Caco-2 (cell line): ENCODE data around the gene TMCC1. TPM values are rescaled to one million over a fixed set of nuclear protein-coding genes. Genes with fewer than 3 reads are reported as not detected.

Experiments
- BruUV-seq: library from RNA; stranded (reverse); fragments of 400-500 nt; replicated peaks from 2 replicates; lab custom pipeline; 2021; lab: Mats Ljungman, UMichigan
- CTCF ChIA-PET: fragments of 300-600 bp; sonication (Branson Sonifier 250); formaldehyde crosslinking; loops from one replicate; lab custom pipeline; 2022; ENCODE audit warnings: antibody characterized with exemption; lab: Charles Lee
- POLR2A ChIA-PET: fragments of 300-600 bp; sonication (Branson Sonifier 250); formaldehyde crosslinking; loops from one replicate; lab custom pipeline; 2022; ENCODE audit warnings: antibody characterized with exemption; lab: Charles Lee
- DNase-seq, 2 experiments: peaks; one replicate each; pipeline versions ENCODE4 v3.0.0 to v3.0.0-alpha.2; 2020 to 2022
- H3K27me3 ChIP-seq: replicated peaks from 2 replicates; pipeline ENCODE4 v1.6.0; 2011; ENCODE audit warnings: low read length; ENCODE audit not compliant: control insufficient read depth, insufficient read depth
- H3K36me3 ChIP-seq: 2 replicates; pipeline ENCODE4 v1.5.1; 2011; ENCODE audit warnings: low read length; ENCODE audit not compliant: control insufficient read depth, insufficient read depth
- H3K4me1 ChIP-seq: fragments of 250-450 bp; sonication (Bioruptor Pico); 2 replicates; pipeline ENCODE4 v1.5.1; 2020; ENCODE audit warnings: mild to moderate bottlenecking
- H3K4me3 ChIP-seq: 2 replicates; pipeline ENCODE4 v1.5.1; 2011; ENCODE audit warnings: low read depth, mild to moderate bottlenecking, control low read depth, low read length
- H3K9me3 ChIP-seq: fragments of 250-450 bp; sonication (Bioruptor Pico); 2 replicates; pipeline ENCODE4 v1.5.1; 2020; ENCODE audit warnings: mild to moderate bottlenecking, moderate library complexity
- H3K27ac Mint-ChIP-seq: one replicate; pipeline ENCODE4 v1.8.0; 2022; ENCODE audit warnings: mixed read lengths; ENCODE audit not compliant: unreplicated experiment
- H3K27me3 Mint-ChIP-seq: one replicate; pipeline ENCODE4 v1.8.0; 2022; ENCODE audit warnings: mixed read lengths; ENCODE audit not compliant: insufficient read depth, unreplicated experiment
- H3K36me3 Mint-ChIP-seq: one replicate; pipeline ENCODE4 v1.8.0; 2022; ENCODE audit warnings: mild to moderate bottlenecking, mixed read lengths; ENCODE audit not compliant: insufficient read depth, unreplicated experiment
- H3K4me1 Mint-ChIP-seq: one replicate; pipeline ENCODE4 v1.8.0; 2022; ENCODE audit warnings: low read depth, mixed read lengths; ENCODE audit not compliant: unreplicated experiment
- H3K4me3 Mint-ChIP-seq: one replicate; pipeline ENCODE4 v1.8.0; 2022; ENCODE audit warnings: mild to moderate bottlenecking, moderate library complexity, mixed read lengths; ENCODE audit not compliant: unreplicated experiment
- H3K9me3 Mint-ChIP-seq: one replicate; pipeline ENCODE4 v1.8.0; 2022; ENCODE audit warnings: mixed read lengths; ENCODE audit not compliant: unreplicated experiment
- intact Hi-C: fragments of 100-400 bp; cut with micrococcal nuclease; formaldehyde crosslinking; loops from one replicate; pipeline ENCODE4 v1.10.0; 2022; ENCODE audit not compliant: unreplicated experiment
- total RNA-seq: library from RNA; stranded (reverse); gene quantifications from 2 replicates; pipeline ENCODE4 v1.2.3, GENCODE V29; 2022
- TF ChIP-seq, protein P1 (sequence below), 2 experiments: fragments of 200-600 bp in 1 of 2; IDR thresholded peaks; 1 replicate in 1 of 2; 2 replicates in 1 of 2; pipeline versions ENCODE4 v1.5.1 to v1.8.0; 2011 to 2022; ENCODE audit warnings: antibody characterized with exemption in 1 of 2, control low read depth in 1 of 2, inconsistent platforms in 1 of 2, low read depth in 1 of 2, low read length in 1 of 2, mild to moderate bottlenecking in 1 of 2, moderate library complexity in 1 of 2; ENCODE audit not compliant: insufficient read depth in 1 of 2, severe bottlenecking in 1 of 2, unreplicated experiment in 1 of 2

The TMCC1 gene
- total RNA-seq, 1 experiment from 2014 or later: 27.8 TPM

DNA sequence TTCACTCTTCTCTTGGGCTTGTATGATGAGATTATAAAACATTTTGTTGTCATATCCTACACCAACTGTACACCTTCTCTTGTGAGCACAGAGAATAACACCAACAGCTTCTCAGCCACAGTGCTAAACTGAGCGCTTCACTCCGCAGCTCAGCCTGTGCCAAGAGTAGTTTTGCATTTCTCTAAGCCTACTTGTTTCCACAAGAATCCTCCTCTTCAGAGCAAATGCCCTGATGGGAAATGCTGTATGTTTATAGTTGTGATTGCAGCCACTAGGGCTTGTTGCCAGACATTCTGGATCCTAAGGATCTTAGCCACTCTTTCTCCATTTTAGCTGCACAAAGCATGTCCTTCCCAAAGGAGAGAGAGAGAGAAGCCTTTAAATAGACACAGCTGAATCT lies 148.3 kb downstream of the TMCC1 start:
- no peaks in the 10 kb centered on the region for H3K9me3 Mint-ChIP-seq
- intact Hi-C loops: no loop called here
- no peaks in the 10 kb centered on the region for H3K27me3 Mint-ChIP-seq
- peaks cover 1% of the 10 kb centered on the region for H3K4me1 Mint-ChIP-seq
- TF ChIP-seq, protein P1, sequence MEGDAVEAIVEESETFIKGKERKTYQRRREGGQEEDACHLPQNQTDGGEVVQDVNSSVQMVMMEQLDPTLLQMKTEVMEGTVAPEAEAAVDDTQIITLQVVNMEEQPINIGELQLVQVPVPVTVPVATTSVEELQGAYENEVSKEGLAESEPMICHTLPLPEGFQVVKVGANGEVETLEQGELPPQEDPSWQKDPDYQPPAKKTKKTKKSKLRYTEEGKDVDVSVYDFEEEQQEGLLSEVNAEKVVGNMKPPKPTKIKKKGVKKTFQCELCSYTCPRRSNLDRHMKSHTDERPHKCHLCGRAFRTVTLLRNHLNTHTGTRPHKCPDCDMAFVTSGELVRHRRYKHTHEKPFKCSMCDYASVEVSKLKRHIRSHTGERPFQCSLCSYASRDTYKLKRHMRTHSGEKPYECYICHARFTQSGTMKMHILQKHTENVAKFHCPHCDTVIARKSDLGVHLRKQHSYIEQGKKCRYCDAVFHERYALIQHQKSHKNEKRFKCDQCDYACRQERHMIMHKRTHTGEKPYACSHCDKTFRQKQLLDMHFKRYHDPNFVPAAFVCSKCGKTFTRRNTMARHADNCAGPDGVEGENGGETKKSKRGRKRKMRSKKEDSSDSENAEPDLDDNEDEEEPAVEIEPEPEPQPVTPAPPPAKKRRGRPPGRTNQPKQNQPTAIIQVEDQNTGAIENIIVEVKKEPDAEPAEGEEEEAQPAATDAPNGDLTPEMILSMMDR (IDR thresholded peaks at IDR 0.05; ENCODE audit: insufficient read depth in 1 of 2, low read depth in 1 of 2, low read length in 1 of 2, severe bottlenecking in 1 of 2, unreplicated experiment in 1 of 2): no peak
- BruUV-seq: no TSS peak
- H3K4me1 ChIP-seq: peaks cover 3% of the 10 kb centered on the region; the same call in 1 of the 2 replicates
- H3K4me3 ChIP-seq: no peak overlapping the region
- ChIA-PET POLR2A (no interaction called here), CTCF (no interaction called here)
- H3K27ac Mint-ChIP-seq: no peak overlapping the region
- H3K36me3 ChIP-seq: no peaks in the 10 kb centered on the region
- H3K4me3 Mint-ChIP-seq: no peak overlapping the region
- no peak for DNase-seq
- no peaks in the 10 kb centered on the region for H3K9me3 ChIP-seq
- H3K27me3 ChIP-seq: no peaks in the 10 kb centered on the region
- H3K36me3 Mint-ChIP-seq: no peaks in the 10 kb centered on the region

DNA sequence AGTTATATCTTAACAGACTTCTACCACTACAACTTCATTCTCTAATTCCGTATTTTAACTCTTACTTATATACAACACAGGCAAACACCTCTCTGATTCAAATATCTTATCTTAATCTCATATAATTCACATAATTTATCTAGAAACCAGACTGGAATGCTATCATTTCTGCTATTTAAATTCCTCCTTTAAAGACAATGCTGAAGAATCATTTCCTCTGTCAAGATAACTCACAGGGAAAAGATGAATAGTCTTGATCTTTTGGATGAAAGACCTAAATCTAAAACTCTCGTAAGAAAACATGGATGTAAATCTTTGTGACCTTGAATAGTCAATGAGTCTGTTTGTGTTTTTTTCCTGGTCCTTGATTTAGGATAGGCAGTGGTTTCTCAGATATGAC lies 151.7 kb downstream of the TMCC1 start:
- DNase-seq: no peak
- no peaks in the 10 kb centered on the region for H3K9me3 Mint-ChIP-seq
- H3K27me3 ChIP-seq: no peaks in the 10 kb centered on the region
- H3K27ac Mint-ChIP-seq: no peak overlapping the region
- H3K36me3 Mint-ChIP-seq: no peaks in the 10 kb centered on the region
- ChIA-PET POLR2A (no interaction called here), CTCF (interaction anchor here (0.6 kb wide), 1 partner anchor 27 kb away, joined by 4 read pairs; no protein-coding TSS in a partner anchor)
- no peaks in the 10 kb centered on the region for H3K9me3 ChIP-seq
- intact Hi-C loops: no loop called here
- no peak overlapping the region for H3K4me3 ChIP-seq
- H3K36me3 ChIP-seq: no peaks in the 10 kb centered on the region
- TF ChIP-seq, protein P1 (IDR thresholded peaks at IDR 0.05; ENCODE audit: insufficient read depth in 1 of 2, low read depth in 1 of 2, low read length in 1 of 2, severe bottlenecking in 1 of 2, unreplicated experiment in 1 of 2): no peak
- no peaks in the 10 kb centered on the region for H3K27me3 Mint-ChIP-seq
- H3K4me3 Mint-ChIP-seq: no peak overlapping the region
- BruUV-seq: no TSS peak
- peaks cover 3% of the 10 kb centered on the region; the same call in 1 of the 2 replicates for H3K4me1 ChIP-seq
- peaks cover 7% of the 10 kb centered on the region for H3K4me1 Mint-ChIP-seq

DNA sequence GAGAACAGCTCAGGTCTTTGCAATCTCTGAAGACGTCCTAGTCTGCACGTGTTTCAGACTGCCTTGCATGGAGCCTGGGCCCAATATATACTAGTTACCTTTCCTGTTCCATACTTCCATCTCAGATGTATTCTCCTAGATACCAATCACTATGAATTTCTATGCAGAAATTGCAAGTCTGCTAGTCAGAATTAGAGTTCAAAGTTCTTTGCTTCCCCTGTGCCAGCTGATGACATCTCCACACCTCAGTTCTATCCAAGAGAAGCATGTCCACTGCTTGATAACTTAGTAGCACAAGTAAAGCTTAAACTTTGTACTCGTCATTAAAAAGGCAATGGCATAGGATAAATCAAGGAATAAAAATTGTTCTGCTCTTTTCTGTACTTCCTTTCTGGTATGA lies 153.4 kb downstream of the TMCC1 start:
- no TSS peak for BruUV-seq
- no peak for DNase-seq
- no peaks in the 10 kb centered on the region for H3K27me3 ChIP-seq
- Mint-ChIP-seq H3K4me1 (peaks cover 15% of the 10 kb centered on the region), H3K9me3 (no peaks in the 10 kb centered on the region), H3K27ac (peak overlapping the region; percentile 12), H3K4me3 (no peak overlapping the region), H3K36me3 (no peaks in the 10 kb centered on the region), H3K27me3 (no peaks in the 10 kb centered on the region)
- no peaks in the 10 kb centered on the region for H3K9me3 ChIP-seq
- H3K36me3 ChIP-seq: no peaks in the 10 kb centered on the region
- intact Hi-C loops: no loop called here
- H3K4me3 ChIP-seq: no peak overlapping the region
- TF ChIP-seq, protein P1 (IDR thresholded peaks at IDR 0.05; ENCODE audit: insufficient read depth in 1 of 2, low read depth in 1 of 2, low read length in 1 of 2, severe bottlenecking in 1 of 2, unreplicated experiment in 1 of 2): no peak
- peaks cover 10% of the 10 kb centered on the region for H3K4me1 ChIP-seq
- ChIA-PET POLR2A (no interaction called here), CTCF (no interaction called here)
